A673 (cell line): ENCODE results near the gene JAGN1.
A peak's percentile ranks its signal among the peaks of the same experiment; 100 is the strongest.

Experiments
- CTCF ChIP-seq: fragments of 300-800, 200-600 bp; sonication (generic); conservative IDR thresholded peaks from 2 replicates; pipeline ENCODE4 v1.5.1; 2017; ENCODE audit warnings: low read depth, mild to moderate bottlenecking, antibody characterized with exemption, low read length, moderate library complexity, mixed read lengths
- EZH2 ChIP-seq: fragments of 200-600 bp; sonication (generic); IDR thresholded peaks from 2 replicates; pipeline ENCODE4 v1.6.1; 2017; ENCODE audit warnings: borderline replicate concordance, low read depth, mild to moderate bottlenecking, mixed read lengths, antibody characterized with exemption, low read length; ENCODE audit not compliant: poor library complexity, severe bottlenecking

- TF ChIP-seq CTCF (peak; percentile 83), EZH2 (no peak)
Measured at GRCh38 chr3:9932843-9933560, 42.6 kb downstream of the JAGN1 start.
